ENCODE data around the gene CCDC124. TPM values are rescaled to one million over a fixed set of nuclear protein-coding genes. Genes with fewer than 3 reads are reported as not detected.
"Not testable (repeated sequence)": the region's sequence is repeated elsewhere in the genome, so short reads cannot be mapped to it uniquely, and the experiment has no call there.

Gene CCDC124
- polyA plus RNA-seq, 1 donor (not counting 4 experiments of a cell fraction or from before 2014, with no cell fraction given), result 58.7 TPM

DNA sequence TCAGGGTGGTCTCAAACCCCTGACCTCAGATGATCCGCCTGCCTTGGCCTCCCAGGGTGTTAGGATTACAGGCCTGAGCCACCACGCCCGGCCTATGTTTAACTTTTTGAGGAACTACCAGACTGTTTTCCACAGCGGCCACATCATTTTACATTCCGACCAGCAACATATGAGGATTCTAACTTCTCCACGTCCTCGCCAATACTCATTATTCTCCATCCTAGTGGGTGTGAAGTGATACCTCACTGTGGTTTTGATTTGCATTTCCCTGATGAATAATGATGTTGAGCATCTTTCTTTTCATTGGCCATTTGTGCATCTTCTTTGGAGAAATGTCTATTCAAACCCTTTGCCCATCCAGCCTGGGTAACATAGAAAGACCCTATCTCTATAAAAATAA, 46.3 kb upstream of the CCDC124 start:
- Histone ChIP-seq H3K9me1 (ENCODE audit: control insufficient read depth, extremely low read depth, insufficient read depth, low read length) (no peaks in the 10 kb centered on the region), H3K9ac (ENCODE audit: control insufficient read depth, extremely low read depth, insufficient read depth, low read length) (no peak overlapping the region), H3K27me3 (ENCODE audit: control insufficient read depth, extremely low read depth, insufficient read depth, low read length) (no peaks in the 10 kb centered on the region), H4K20me1 (ENCODE audit: control insufficient read depth, extremely low read depth, insufficient read depth, low read length) (peaks cover 5% of the 10 kb centered on the region), H3K4me1 (ENCODE audit: control insufficient read depth, extremely low read depth, insufficient read depth, low read length) (no peaks in the 10 kb centered on the region), H3K9me3 (ENCODE audit: control insufficient read depth, low read depth, low read length) (no peaks in the 10 kb centered on the region), H3K27ac (ENCODE audit: control insufficient read depth, insufficient read depth, low read length) (no peak overlapping the region), H3K4me2 (ENCODE audit: control insufficient read depth, extremely low read depth, insufficient read depth, low read depth, low read length) (no peak overlapping the region), H3K79me2 (ENCODE audit: control insufficient read depth, insufficient read depth, low read length) (no peaks in the 10 kb centered on the region), H3K4me3 (ENCODE audit: control insufficient read depth in 2 of 3, extremely low read depth in 1 of 3, insufficient read depth in 2 of 3, low read depth in 1 of 3, low read length in 3 of 3) (no peak overlapping the region), H3K36me3 (ENCODE audit: control insufficient read depth in 2 of 2, extremely low read depth in 1 of 2, insufficient read depth in 2 of 2, low read length in 2 of 2) (no peaks in the 10 kb centered on the region), H2AFZ (ENCODE audit: control insufficient read depth, low read length) (no peak overlapping the region)
- FAIRE-seq (no peak), DNase-seq (ENCODE audit: low read depth, low spot score) (no peak)
- TF ChIP-seq, protein P1, sequence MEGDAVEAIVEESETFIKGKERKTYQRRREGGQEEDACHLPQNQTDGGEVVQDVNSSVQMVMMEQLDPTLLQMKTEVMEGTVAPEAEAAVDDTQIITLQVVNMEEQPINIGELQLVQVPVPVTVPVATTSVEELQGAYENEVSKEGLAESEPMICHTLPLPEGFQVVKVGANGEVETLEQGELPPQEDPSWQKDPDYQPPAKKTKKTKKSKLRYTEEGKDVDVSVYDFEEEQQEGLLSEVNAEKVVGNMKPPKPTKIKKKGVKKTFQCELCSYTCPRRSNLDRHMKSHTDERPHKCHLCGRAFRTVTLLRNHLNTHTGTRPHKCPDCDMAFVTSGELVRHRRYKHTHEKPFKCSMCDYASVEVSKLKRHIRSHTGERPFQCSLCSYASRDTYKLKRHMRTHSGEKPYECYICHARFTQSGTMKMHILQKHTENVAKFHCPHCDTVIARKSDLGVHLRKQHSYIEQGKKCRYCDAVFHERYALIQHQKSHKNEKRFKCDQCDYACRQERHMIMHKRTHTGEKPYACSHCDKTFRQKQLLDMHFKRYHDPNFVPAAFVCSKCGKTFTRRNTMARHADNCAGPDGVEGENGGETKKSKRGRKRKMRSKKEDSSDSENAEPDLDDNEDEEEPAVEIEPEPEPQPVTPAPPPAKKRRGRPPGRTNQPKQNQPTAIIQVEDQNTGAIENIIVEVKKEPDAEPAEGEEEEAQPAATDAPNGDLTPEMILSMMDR (optimal IDR thresholded peaks at IDR 0.05 in 1 of 3, IDR thresholded peaks at IDR 0.05 in 1 of 3, conservative IDR thresholded peaks at IDR 0.05 in 1 of 3; ENCODE audit: extremely low read depth in 1 of 3, insufficient read depth in 2 of 3, low read length in 3 of 3), result no peak
- no peak for TF ChIP-seq EZH2 (IDR thresholded peaks at IDR 0.05; ENCODE audit: low read length)
- dilution Hi-C loops (cut with MboI; ENCODE audit: extremely low pct_ligation_motif_present, low sequenced_read_pairs), result no loop called here

DNA sequence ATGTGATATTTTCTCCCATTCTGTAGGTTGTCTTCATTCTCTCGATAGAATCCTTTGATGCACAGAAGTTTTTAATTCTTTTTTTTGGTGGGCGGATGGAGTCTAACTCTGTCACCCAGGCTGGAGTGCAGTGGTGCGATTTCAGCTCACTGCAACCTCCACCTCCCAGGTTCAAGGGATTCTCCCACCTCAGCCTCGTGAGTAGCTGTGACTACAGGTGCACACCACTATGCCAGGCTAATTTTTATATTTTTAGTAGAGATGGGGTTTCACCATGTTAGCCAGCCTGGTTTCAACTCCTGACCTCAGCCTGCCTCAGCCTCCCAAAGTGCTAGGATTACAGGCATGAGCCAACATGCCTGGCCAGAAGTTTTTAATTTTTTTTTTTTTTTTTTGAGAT, 45.6 kb upstream of the CCDC124 start:
- dilution Hi-C loops (cut with MboI; ENCODE audit: extremely low pct_ligation_motif_present, low sequenced_read_pairs); H4K20me1 ChIP-seq (ENCODE audit: control insufficient read depth, extremely low read depth, insufficient read depth, low read length); H3K27me3 ChIP-seq (ENCODE audit: control insufficient read depth, extremely low read depth, insufficient read depth, low read length); H3K4me2 ChIP-seq (ENCODE audit: control insufficient read depth, extremely low read depth, insufficient read depth, low read depth, low read length); H3K9ac ChIP-seq (ENCODE audit: control insufficient read depth, extremely low read depth, insufficient read depth, low read length); H3K79me2 ChIP-seq (ENCODE audit: control insufficient read depth, insufficient read depth, low read length); H3K9me3 ChIP-seq (ENCODE audit: control insufficient read depth, low read depth, low read length); H2AFZ ChIP-seq (ENCODE audit: control insufficient read depth, low read length); H3K4me3 ChIP-seq (ENCODE audit: control insufficient read depth in 2 of 3, extremely low read depth in 1 of 3, insufficient read depth in 2 of 3, low read depth in 1 of 3, low read length in 3 of 3); FAIRE-seq; DNase-seq (ENCODE audit: low read depth, low spot score); H3K36me3 ChIP-seq (ENCODE audit: control insufficient read depth in 2 of 2, extremely low read depth in 1 of 2, insufficient read depth in 2 of 2, low read length in 2 of 2); H3K4me1 ChIP-seq (ENCODE audit: control insufficient read depth, extremely low read depth, insufficient read depth, low read length); H3K27ac ChIP-seq (ENCODE audit: control insufficient read depth, insufficient read depth, low read length); H3K9me1 ChIP-seq (ENCODE audit: control insufficient read depth, extremely low read depth, insufficient read depth, low read length): not testable (repeated sequence)

DNA sequence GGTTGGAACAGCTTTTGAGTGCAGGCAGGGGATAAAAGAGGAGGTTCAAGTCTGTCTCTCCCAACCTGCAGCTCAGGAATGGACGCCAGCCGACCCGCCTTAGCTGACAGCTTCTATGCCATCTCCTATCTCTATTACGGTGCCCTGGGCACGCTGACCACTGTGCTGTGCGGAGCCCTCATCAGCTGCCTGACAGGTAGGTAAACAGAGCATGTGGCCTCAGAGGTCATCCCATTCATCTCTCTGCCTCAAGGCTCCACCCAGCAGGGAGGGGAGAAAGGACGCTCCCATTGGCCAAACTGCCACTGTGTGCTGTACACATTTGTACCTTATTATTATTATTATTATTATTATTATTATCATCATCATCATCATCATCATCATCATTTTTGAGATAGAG, 44.6 kb upstream of the CCDC124 start:
- TF ChIP-seq, protein P1 (optimal IDR thresholded peaks at IDR 0.05 in 1 of 3, IDR thresholded peaks at IDR 0.05 in 1 of 3, conservative IDR thresholded peaks at IDR 0.05 in 1 of 3; ENCODE audit: extremely low read depth in 1 of 3, insufficient read depth in 2 of 3, low read length in 3 of 3), result no peak
- TF ChIP-seq EZH2 (IDR thresholded peaks at IDR 0.05; ENCODE audit: low read length), result no peak
- dilution Hi-C loops (cut with MboI; ENCODE audit: extremely low pct_ligation_motif_present, low sequenced_read_pairs), result no loop called here
- FAIRE-seq, result no peak

More for the DNA sequence above, 44.6 kb upstream of the CCDC124 start:
- Histone ChIP-seq H3K79me2 (ENCODE audit: control insufficient read depth, insufficient read depth, low read length) (no peaks in the 10 kb centered on the region), H3K9me1 (ENCODE audit: control insufficient read depth, extremely low read depth, insufficient read depth, low read length) (no peaks in the 10 kb centered on the region), H3K9me3 (ENCODE audit: control insufficient read depth, low read depth, low read length) (no peaks in the 10 kb centered on the region), H3K4me2 (ENCODE audit: control insufficient read depth, extremely low read depth, insufficient read depth, low read depth, low read length) (no peak overlapping the region), H3K4me3 (ENCODE audit: control insufficient read depth in 2 of 3, extremely low read depth in 1 of 3, insufficient read depth in 2 of 3, low read depth in 1 of 3, low read length in 3 of 3) (no peak overlapping the region), H3K36me3 (ENCODE audit: control insufficient read depth in 2 of 2, extremely low read depth in 1 of 2, insufficient read depth in 2 of 2, low read length in 2 of 2) (no peaks in the 10 kb centered on the region), H3K9ac (ENCODE audit: control insufficient read depth, extremely low read depth, insufficient read depth, low read length) (no peak overlapping the region), H2AFZ (ENCODE audit: control insufficient read depth, low read length) (no peak overlapping the region), H3K4me1 (ENCODE audit: control insufficient read depth, extremely low read depth, insufficient read depth, low read length) (no peaks in the 10 kb centered on the region), H3K27ac (ENCODE audit: control insufficient read depth, insufficient read depth, low read length) (no peak overlapping the region), H4K20me1 (ENCODE audit: control insufficient read depth, extremely low read depth, insufficient read depth, low read length) (peaks cover 5% of the 10 kb centered on the region), H3K27me3 (ENCODE audit: control insufficient read depth, extremely low read depth, insufficient read depth, low read length) (no peaks in the 10 kb centered on the region)
- no peak for DNase-seq (ENCODE audit: low read depth, low spot score)
